Mucosa of stomach (tissue), 1 donor: ENCODE results near the gene DISC1.

Source experiments
- H3K27me3 ChIP-seq: one replicate; pipeline ENCODE4 v1.7.0; 2013; ENCODE audit warnings: mild to moderate bottlenecking, low read length; ENCODE audit not compliant: control insufficient read depth, insufficient read depth
- H3K36me3 ChIP-seq: one replicate; pipeline ENCODE4 v1.7.0; 2013; ENCODE audit warnings: low read length; ENCODE audit not compliant: control insufficient read depth, insufficient read depth
- H3K4me1 ChIP-seq: one replicate; pipeline ENCODE4 v1.7.0; 2013; ENCODE audit warnings: mild to moderate bottlenecking, low read length; ENCODE audit not compliant: control insufficient read depth, insufficient read depth
- H3K4me3 ChIP-seq: one replicate; pipeline ENCODE4 v1.7.0; 2013; ENCODE audit warnings: low read length
- H3K9ac ChIP-seq: one replicate; pipeline ENCODE4 v1.7.0; 2013; ENCODE audit warnings: mild to moderate bottlenecking, low read length, moderate library complexity
- H3K9me3 ChIP-seq: one replicate; pipeline ENCODE4 v1.7.0; 2013; ENCODE audit warnings: mild to moderate bottlenecking, low read length, moderate library complexity; ENCODE audit not compliant: control insufficient read depth
- donor health status: Pancreatic carcinoma.

DISC1 gene

GRCh38 chr1:231594749-231595148 lies 31.8 kb upstream of the DISC1 start:
- no peaks in the 10 kb centered on the region for H3K27me3 ChIP-seq
- no peaks in the 10 kb centered on the region for H3K9me3 ChIP-seq
- H3K36me3 ChIP-seq, result no peaks in the 10 kb centered on the region
- no peaks in the 10 kb centered on the region for H3K4me1 ChIP-seq
- H3K4me3 ChIP-seq, result no peak overlapping the region
- H3K9ac ChIP-seq, result no peak overlapping the region

DNA sequence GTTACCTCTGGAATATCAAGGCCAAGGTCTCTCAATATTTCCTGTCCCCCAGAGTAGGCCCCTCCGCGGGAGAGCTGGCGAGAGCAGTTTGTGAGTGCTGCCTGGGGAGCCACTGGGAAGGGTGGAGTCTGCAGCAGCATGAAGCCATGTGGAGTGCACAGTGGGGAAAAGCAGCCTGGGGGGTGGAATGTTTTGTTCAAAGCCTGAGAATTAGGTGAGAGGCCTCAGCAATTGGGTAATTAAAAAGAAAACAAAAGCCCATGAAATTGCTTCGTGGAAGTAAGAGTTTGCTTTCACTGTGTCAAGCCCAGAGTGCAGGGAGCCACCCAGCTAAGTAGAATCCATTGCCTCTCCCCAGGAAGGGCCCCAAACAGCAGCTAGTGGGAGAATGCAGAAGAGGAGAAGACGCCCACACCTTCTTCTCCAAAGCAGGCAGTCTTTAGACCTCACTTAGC lies 30.2 kb upstream of the DISC1 start:
- Histone ChIP-seq H3K36me3 (no peaks in the 10 kb centered on the region), H3K4me3 (no peak overlapping the region)

DNA sequence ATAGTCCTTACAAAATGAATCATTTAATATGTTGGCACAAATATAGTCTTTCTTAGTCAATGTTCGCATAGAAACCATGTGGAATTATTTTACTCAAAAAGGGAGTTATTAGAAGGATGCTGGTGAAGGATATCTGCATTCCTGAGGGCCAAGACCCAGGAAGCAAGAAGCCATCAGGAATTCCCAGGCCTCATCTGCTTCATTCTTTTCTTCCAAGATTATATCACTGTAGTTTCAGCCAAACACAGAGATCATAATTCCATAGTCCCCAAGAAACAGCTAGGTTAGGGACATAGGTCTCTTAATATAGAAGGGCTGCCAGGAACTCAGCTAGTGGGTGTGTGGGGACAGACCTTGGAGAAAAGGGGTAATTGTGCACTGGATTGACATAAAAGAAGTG lies 28.6 kb upstream of the DISC1 start:
- Histone ChIP-seq H3K9ac (no peak overlapping the region), H3K27me3 (no peaks in the 10 kb centered on the region), H3K9me3 (no peaks in the 10 kb centered on the region), H3K4me1 (no peaks in the 10 kb centered on the region), H3K36me3 (no peaks in the 10 kb centered on the region), H3K4me3 (no peak overlapping the region)

More for the DNA sequence above, 30.2 kb upstream of the DISC1 start:
- Histone ChIP-seq H3K27me3 (no peaks in the 10 kb centered on the region), H3K9me3 (no peaks in the 10 kb centered on the region), H3K4me1 (no peaks in the 10 kb centered on the region), H3K9ac (no peak overlapping the region)

GRCh38 chr1:231600458-231600976 lies 26.1 kb upstream of the DISC1 start:
- Histone ChIP-seq H3K36me3 (no peaks in the 10 kb centered on the region), H3K9me3 (no peaks in the 10 kb centered on the region), H3K4me1 (peaks cover 5% of the 10 kb centered on the region), H3K27me3 (no peaks in the 10 kb centered on the region), H3K9ac (no peak overlapping the region), H3K4me3 (no peak overlapping the region)

GRCh38 chr1:231601824-231602672 lies 24.5 kb upstream of the DISC1 start:
- Histone ChIP-seq H3K27me3 (no peaks in the 10 kb centered on the region), H3K9me3 (no peaks in the 10 kb centered on the region), H3K36me3 (no peaks in the 10 kb centered on the region), H3K9ac (no peak overlapping the region), H3K4me3 (no peak overlapping the region), H3K4me1 (peaks cover 5% of the 10 kb centered on the region)

DNA sequence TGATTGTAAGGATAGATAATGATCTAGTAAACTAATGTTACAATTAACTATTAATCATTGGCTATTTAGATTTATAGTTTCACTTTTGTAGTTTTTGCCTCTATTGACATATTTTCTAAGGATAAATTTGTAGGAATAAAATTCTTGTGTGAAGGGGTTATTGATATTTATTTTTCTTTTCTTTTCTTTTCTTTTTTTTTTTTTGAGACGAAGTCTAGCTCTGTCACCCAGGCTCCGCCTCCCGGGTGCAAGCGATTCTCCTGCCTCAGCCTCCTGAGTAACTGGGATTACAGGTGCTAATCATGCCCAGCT lies 24.0 kb upstream of the DISC1 start:
- Histone ChIP-seq H3K4me1 (peaks cover 5% of the 10 kb centered on the region), H3K9me3 (no peaks in the 10 kb centered on the region), H3K9ac (no peak overlapping the region), H3K36me3 (no peaks in the 10 kb centered on the region), H3K27me3 (no peaks in the 10 kb centered on the region), H3K4me3 (no peak overlapping the region)

GRCh38 chr1:231603598-231604275 lies 22.9 kb upstream of the DISC1 start:
- Histone ChIP-seq H3K9ac (peak overlapping the region; percentile 60), H3K9me3 (no peaks in the 10 kb centered on the region)

DNA sequence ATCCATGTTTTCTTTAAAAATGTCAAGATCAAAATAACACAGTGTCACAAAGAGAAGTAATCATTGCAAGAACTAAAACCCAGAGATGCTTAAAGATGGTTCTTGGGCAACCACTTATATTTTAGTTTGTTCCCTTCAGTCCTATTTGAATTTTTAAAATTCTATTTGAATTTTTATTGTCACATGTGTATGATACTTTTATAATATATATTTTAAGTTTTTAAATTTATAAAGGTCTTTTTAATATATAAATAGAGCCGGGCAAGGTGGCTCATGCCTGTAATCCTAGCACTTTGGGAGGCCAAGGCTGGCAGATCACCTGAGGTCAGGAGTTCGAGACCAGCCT lies 22.3 kb upstream of the DISC1 start:
- H3K27me3 ChIP-seq, result no peaks in the 10 kb centered on the region
- no peaks in the 10 kb centered on the region for H3K9me3 ChIP-seq
- no peak overlapping the region for H3K9ac ChIP-seq
- no peaks in the 10 kb centered on the region for H3K36me3 ChIP-seq
- no peak overlapping the region for H3K4me3 ChIP-seq
- peaks cover 5% of the 10 kb centered on the region for H3K4me1 ChIP-seq

More at GRCh38 chr1:231603598-231604275, 22.9 kb upstream of the DISC1 start:
- no peaks in the 10 kb centered on the region for H3K27me3 ChIP-seq
- H3K4me3 ChIP-seq, result peak overlapping the region; percentile 81
- H3K4me1 ChIP-seq, result peaks cover 5% of the 10 kb centered on the region
- H3K36me3 ChIP-seq, result no peaks in the 10 kb centered on the region

GRCh38 chr1:231605149-231606100 lies 21.2 kb upstream of the DISC1 start:
- Histone ChIP-seq H3K4me1 (peaks cover 5% of the 10 kb centered on the region), H3K9me3 (no peaks in the 10 kb centered on the region), H3K27me3 (no peaks in the 10 kb centered on the region), H3K9ac (no peak overlapping the region), H3K4me3 (no peak overlapping the region), H3K36me3 (no peaks in the 10 kb centered on the region)

DNA sequence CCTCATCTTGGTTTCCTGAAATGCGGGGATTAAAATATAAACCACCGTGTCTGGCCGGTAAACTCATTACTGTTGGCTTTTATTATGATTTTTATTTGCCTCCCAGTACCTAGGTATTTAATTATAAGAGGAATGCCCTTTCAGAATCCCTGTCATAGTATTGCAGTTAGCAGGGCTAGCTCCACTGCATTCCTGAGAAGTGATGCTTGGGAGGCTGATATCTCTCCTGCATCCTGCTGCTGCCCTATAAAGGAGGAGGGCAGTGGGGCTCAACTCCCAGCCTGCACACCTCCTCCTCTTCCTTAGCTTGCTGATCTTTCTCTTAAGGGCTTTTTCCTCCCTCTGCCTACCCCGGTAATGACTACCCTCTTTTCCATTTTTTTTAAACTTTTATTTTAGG lies 19.9 kb upstream of the DISC1 start:
- no peaks in the 10 kb centered on the region for H3K36me3 ChIP-seq
- H3K27me3 ChIP-seq, result no peaks in the 10 kb centered on the region
- H3K9ac ChIP-seq, result no peak overlapping the region
- H3K4me1 ChIP-seq, result peaks cover 5% of the 10 kb centered on the region
- no peaks in the 10 kb centered on the region for H3K9me3 ChIP-seq
- H3K4me3 ChIP-seq, result no peak overlapping the region

DNA sequence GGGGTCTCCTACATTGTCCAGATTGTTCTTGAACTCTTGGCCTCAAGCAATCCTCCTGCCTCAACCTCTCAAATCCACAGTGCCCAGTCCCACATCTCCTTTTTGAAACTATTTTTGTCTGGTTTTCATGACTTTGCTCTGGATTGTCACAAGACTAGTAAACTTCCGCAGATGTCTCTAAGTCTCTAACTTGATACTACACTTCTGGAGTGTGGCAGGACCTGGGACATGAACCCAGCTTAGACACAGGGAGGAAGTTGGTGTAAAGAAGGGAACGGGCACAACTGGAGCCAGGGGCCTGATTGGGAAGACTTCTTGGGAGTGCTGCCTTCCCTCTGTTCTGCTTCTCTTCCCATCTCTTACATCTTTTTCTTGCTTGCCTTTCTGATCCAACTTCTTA lies 16.2 kb upstream of the DISC1 start:
- Histone ChIP-seq H3K36me3 (no peaks in the 10 kb centered on the region), H3K9me3 (no peaks in the 10 kb centered on the region), H3K9ac (no peak overlapping the region), H3K27me3 (no peaks in the 10 kb centered on the region), H3K4me1 (no peaks in the 10 kb centered on the region), H3K4me3 (no peak overlapping the region)
